Activated T-cell treated with anti-CD3 and anti-CD28 coated beads for 24 hours (primary cell): Measurements from ENCODE around the gene MYO5B.
"Not testable (repeated sequence)": the region's sequence is repeated elsewhere in the genome, so short reads cannot be mapped to it uniquely, and the experiment has no call there.

Experiments
- DNase-seq: peaks from one replicate; pipeline ENCODE4 v3.0.0-alpha.2; 2020; ENCODE audit warnings: low read depth

The MYO5B gene

GRCh38 chr18:50194631-50195532 lies at the start of gene MYO5B:
MYO5B (minus strand) TSS chr18:50195147; CDS start chr18:50194793, 354 bp downstream.
- peak; percentile 23 for DNase-seq

GRCh38 chr18:50241768-50242167 lies 46.8 kb upstream of the MYO5B start:
- DNase-seq: not testable (repeated sequence)

GRCh38 chr18:50240080-50240563 lies 45.2 kb upstream of the MYO5B start:
- no peak for DNase-seq

- DNase-seq: no peak
These were observed 37.5 kb upstream of the MYO5B start for GRCh38 chr18:50232419-50232818.

- no peak for DNase-seq
These were observed 36.7 kb upstream of the MYO5B start for GRCh38 chr18:50231621-50232020.

GRCh38 chr18:50220249-50220648 lies 25.3 kb upstream of the MYO5B start:
- DNase-seq: not testable (repeated sequence)

GRCh38 chr18:50218432-50219197 lies 23.7 kb upstream of the MYO5B start:
- peak; percentile 12 for DNase-seq

- no peak for DNase-seq
These were observed 14.4 kb upstream of the MYO5B start for GRCh38 chr18:50209311-50209710.

- DNase-seq: no peak
These were observed 12.8 kb upstream of the MYO5B start for GRCh38 chr18:50207722-50208121.

- no peak for DNase-seq
These were observed 9.1 kb upstream of the MYO5B start for GRCh38 chr18:50203801-50204604.

GRCh38 chr18:50201476-50202018 lies 6.6 kb upstream of the MYO5B start:
- DNase-seq: no peak

GRCh38 chr18:50199921-50200320 lies 5.0 kb upstream of the MYO5B start:
- DNase-seq: no peak

GRCh38 chr18:50199346-50199855 lies 4.5 kb upstream of the MYO5B start:
- no peak for DNase-seq

- no peak for DNase-seq
These were observed 1.3 kb upstream of the MYO5B start for GRCh38 chr18:50196261-50196660.

- no peak for DNase-seq
These were observed 742 bp upstream of the MYO5B start for GRCh38 chr18:50195689-50196088.

GRCh38 chr18:50193796-50194630 lies 934 bp downstream of the MYO5B start:
- no peak for DNase-seq

GRCh38 chr18:50192995-50193795 lies 1.8 kb downstream of the MYO5B start:
- DNase-seq: no peak

- DNase-seq: no peak
These were observed 4.0 kb downstream of the MYO5B start for GRCh38 chr18:50190926-50191325.

GRCh38 chr18:50190236-50190635 lies 4.7 kb downstream of the MYO5B start:
- no peak for DNase-seq

GRCh38 chr18:50189160-50189559 lies 5.8 kb downstream of the MYO5B start:
- DNase-seq: no peak
